ENCODE measurements around the gene LHFPL2. TPM values are rescaled to one million over a fixed set of nuclear protein-coding genes. Genes with fewer than 3 reads are reported as not detected.

LHFPL2 gene
- total RNA-seq, 1 experiment from 2014 or later: 17.9 TPM

- H3K79me2 ChIP-seq (ENCODE audit: insufficient read depth, low read length): no peaks in the 10 kb centered on the region
- ChIA-PET CTCF (interaction anchor here (1.3 kb wide), 1 partner anchor 15 kb away, joined by 3 read pairs; no protein-coding TSS in a partner anchor), RAD21 (ENCODE audit: low non-redundant PET in 1 of 2, low total read pairs in 2 of 2, uncharacterized antibody in 2 of 2, unreplicated experiment in 2 of 2) (no interaction called here), POLR2A (no interaction called here)
- H3K9me3 ChIP-seq (ENCODE audit: control insufficient read depth in 1 of 2, insufficient read depth in 1 of 2, low read depth in 1 of 2, low read length in 2 of 2): no peaks in the 10 kb centered on the region
- H4K20me1 ChIP-seq (ENCODE audit: insufficient read depth): no peaks in the 10 kb centered on the region; the same call in 1 of the 2 replicates
- no peak for DNase-seq (ENCODE audit: low read depth, low spot score)
- no peak overlapping the region for H2AFZ ChIP-seq (ENCODE audit: low read depth, low read length, poor library complexity, severe bottlenecking)
- H3K9ac ChIP-seq (ENCODE audit: low read length): no peak overlapping the region
- no peaks in the 10 kb centered on the region for H3K27me3 ChIP-seq (ENCODE audit: insufficient read depth, low read length)
- ATAC-seq: no peak
- H3K36me3 ChIP-seq (ENCODE audit: control insufficient read depth in 1 of 2, insufficient read depth in 2 of 2, low read length in 2 of 2): no peaks in the 10 kb centered on the region
- no peaks in the 10 kb centered on the region for H3K4me1 ChIP-seq (ENCODE audit: control insufficient read depth in 1 of 2, insufficient read depth in 2 of 2, low read length in 2 of 2)
- no peaks in the 10 kb centered on the region for H3K9me2 ChIP-seq (ENCODE audit: insufficient read depth)
- H3K4me2 ChIP-seq (ENCODE audit: low read length): no peak overlapping the region
- H3K4me3 ChIP-seq (replicated peaks in 1 of 2; ENCODE audit: low read depth in 1 of 2, low read length in 2 of 2): no peak overlapping the region
- H3K27ac ChIP-seq (ENCODE audit: low read depth, low read length): no peak overlapping the region
- intact Hi-C loops (cut with micrococcal nuclease): no loop called here
- TF ChIP-seq JUND (IDR thresholded peaks at IDR 0.05) (no peak), POLR2A (IDR thresholded peaks at IDR 0.05; ENCODE audit: borderline replicate concordance, extremely low read depth, insufficient read depth, insufficient read length) (no peak)
- TF ChIP-seq, protein P1, sequence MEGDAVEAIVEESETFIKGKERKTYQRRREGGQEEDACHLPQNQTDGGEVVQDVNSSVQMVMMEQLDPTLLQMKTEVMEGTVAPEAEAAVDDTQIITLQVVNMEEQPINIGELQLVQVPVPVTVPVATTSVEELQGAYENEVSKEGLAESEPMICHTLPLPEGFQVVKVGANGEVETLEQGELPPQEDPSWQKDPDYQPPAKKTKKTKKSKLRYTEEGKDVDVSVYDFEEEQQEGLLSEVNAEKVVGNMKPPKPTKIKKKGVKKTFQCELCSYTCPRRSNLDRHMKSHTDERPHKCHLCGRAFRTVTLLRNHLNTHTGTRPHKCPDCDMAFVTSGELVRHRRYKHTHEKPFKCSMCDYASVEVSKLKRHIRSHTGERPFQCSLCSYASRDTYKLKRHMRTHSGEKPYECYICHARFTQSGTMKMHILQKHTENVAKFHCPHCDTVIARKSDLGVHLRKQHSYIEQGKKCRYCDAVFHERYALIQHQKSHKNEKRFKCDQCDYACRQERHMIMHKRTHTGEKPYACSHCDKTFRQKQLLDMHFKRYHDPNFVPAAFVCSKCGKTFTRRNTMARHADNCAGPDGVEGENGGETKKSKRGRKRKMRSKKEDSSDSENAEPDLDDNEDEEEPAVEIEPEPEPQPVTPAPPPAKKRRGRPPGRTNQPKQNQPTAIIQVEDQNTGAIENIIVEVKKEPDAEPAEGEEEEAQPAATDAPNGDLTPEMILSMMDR (IDR thresholded peaks at IDR 0.05 in 2 of 3, conservative IDR thresholded peaks at IDR 0.05 in 1 of 3; ENCODE audit: borderline replicate concordance in 1 of 3, insufficient read depth in 1 of 3, low read depth in 2 of 3, low read length in 2 of 3): no peak
- BruUV-seq (replicated peaks): no TSS peak
Measured at GRCh38 chr5:78547731-78548615, 100.6 kb downstream of the LHFPL2 start.

GRCh38 chr5:78547183-78547582 is 101.4 kb downstream of the LHFPL2 start:
- POLR2A ChIA-PET: no interaction called here
- TF ChIP-seq POLR2A (IDR thresholded peaks at IDR 0.05; ENCODE audit: borderline replicate concordance, extremely low read depth, insufficient read depth, insufficient read length) (no peak), FOSL1 (IDR thresholded peaks at IDR 0.05; ENCODE audit: low read depth) (no peak), CEBPB (IDR thresholded peaks at IDR 0.05; ENCODE audit: low read depth) (no peak), RAD21 (IDR thresholded peaks at IDR 0.05; ENCODE audit: low read depth) (no peak), CBX3 (IDR thresholded peaks at IDR 0.05; ENCODE audit: low read depth) (no peak), EGR1 (IDR thresholded peaks at IDR 0.05; ENCODE audit: low read depth) (no peak), TCF7L2 (IDR thresholded peaks at IDR 0.05; ENCODE audit: borderline replicate concordance, extremely low read depth, insufficient read depth, insufficient read length) (no peak), MAX (IDR thresholded peaks at IDR 0.05) (no peak), JUND (IDR thresholded peaks at IDR 0.05) (no peak), SP1 (IDR thresholded peaks at IDR 0.05; ENCODE audit: low read depth) (no peak), EZH2phosphoT487 (IDR thresholded peaks at IDR 0.05; ENCODE audit: borderline replicate concordance) (no peak)
- TF ChIP-seq, protein P1 (IDR thresholded peaks at IDR 0.05 in 2 of 3, conservative IDR thresholded peaks at IDR 0.05 in 1 of 3; ENCODE audit: borderline replicate concordance in 1 of 3, insufficient read depth in 1 of 3, low read depth in 2 of 3, low read length in 2 of 3): no peak

More at GRCh38 chr5:78547183-78547582, 101.4 kb downstream of the LHFPL2 start:
- H4K20me1 ChIP-seq (ENCODE audit: insufficient read depth): no peaks in the 10 kb centered on the region; the same call in 1 of the 2 replicates
- RAD21 ChIA-PET (ENCODE audit: low non-redundant PET in 1 of 2, low total read pairs in 2 of 2, uncharacterized antibody in 2 of 2, unreplicated experiment in 2 of 2): no interaction called here
- no peaks in the 10 kb centered on the region for H3K27me3 ChIP-seq (ENCODE audit: insufficient read depth, low read length)
- DNase-seq (ENCODE audit: low read depth, low spot score) (no peak), ATAC-seq (no peak)
- no peak overlapping the region for H2AFZ ChIP-seq (ENCODE audit: low read depth, low read length, poor library complexity, severe bottlenecking)
- no TSS peak for BruUV-seq (replicated peaks)
- no peak overlapping the region for H3K9ac ChIP-seq (ENCODE audit: low read length)
- H3K4me2 ChIP-seq (ENCODE audit: low read length): no peak overlapping the region
- CTCF ChIA-PET: no interaction called here
- no peak overlapping the region for H3K27ac ChIP-seq (ENCODE audit: low read depth, low read length)
- H3K4me1 ChIP-seq (ENCODE audit: control insufficient read depth in 1 of 2, insufficient read depth in 2 of 2, low read length in 2 of 2): no peaks in the 10 kb centered on the region
- no peaks in the 10 kb centered on the region for H3K79me2 ChIP-seq (ENCODE audit: insufficient read depth, low read length)
- H3K36me3 ChIP-seq (ENCODE audit: control insufficient read depth in 1 of 2, insufficient read depth in 2 of 2, low read length in 2 of 2): no peaks in the 10 kb centered on the region
- H3K9me3 ChIP-seq (ENCODE audit: control insufficient read depth in 1 of 2, insufficient read depth in 1 of 2, low read depth in 1 of 2, low read length in 2 of 2): no peaks in the 10 kb centered on the region
- H3K9me2 ChIP-seq (ENCODE audit: insufficient read depth): no peaks in the 10 kb centered on the region
- intact Hi-C loops (cut with micrococcal nuclease): no loop called here
- H3K4me3 ChIP-seq (replicated peaks in 1 of 2; ENCODE audit: low read depth in 1 of 2, low read length in 2 of 2): no peak overlapping the region
